ENCODE results near the gene IER3IP1.
"Not testable (repeated sequence)": the region's sequence is repeated elsewhere in the genome, so short reads cannot be mapped to it uniquely, and the experiment has no call there.

The IER3IP1 gene

DNA sequence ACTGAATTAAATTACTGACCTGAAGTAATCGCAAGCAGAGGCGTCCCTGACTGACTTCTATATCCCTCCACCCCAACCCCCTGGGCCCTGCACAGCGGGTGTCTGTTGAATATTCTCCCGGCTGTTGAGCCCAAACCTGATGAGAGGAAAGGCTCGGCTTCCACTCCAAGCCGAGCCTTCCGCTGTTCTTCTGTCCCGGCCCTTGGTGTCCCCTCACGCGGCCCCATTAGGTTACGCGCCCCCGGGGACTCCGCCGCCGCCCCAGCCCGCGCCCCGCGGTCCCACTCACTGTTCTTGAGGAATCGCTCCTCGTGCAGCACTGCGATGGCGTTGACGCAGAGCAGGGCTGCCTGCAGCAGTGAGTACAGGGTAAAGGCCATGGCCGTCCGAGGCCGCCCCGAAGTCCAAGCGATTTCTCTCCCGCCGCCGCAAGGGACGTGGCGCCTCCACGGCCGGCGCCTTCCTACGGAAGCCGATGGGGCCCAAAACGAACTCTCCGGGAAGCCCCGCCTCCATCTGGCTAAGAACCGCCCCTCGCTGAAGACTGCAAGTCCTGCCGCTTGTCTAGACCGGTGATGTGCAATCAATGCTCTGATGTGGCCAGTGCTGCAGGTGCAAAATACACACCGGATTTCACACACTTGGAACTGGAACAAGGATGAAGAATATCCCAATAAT is at the start of gene IER3IP1:
Gene IER3IP1 (minus strand): TSS at position 467 of the 678 bp plus-strand sequence. CDS start 87 bp downstream, at position 380.
- DNase-seq (ENCODE audit: low spot score), result peak; percentile 93

GRCh38 chr18:47215554-47216138 is 39.5 kb upstream of the IER3IP1 start:
- peak; percentile 7 for DNase-seq (ENCODE audit: low spot score)

- no peak for DNase-seq (ENCODE audit: low spot score)
Measured at GRCh38 chr18:47209171-47209570, 33.0 kb upstream of the IER3IP1 start.

DNA sequence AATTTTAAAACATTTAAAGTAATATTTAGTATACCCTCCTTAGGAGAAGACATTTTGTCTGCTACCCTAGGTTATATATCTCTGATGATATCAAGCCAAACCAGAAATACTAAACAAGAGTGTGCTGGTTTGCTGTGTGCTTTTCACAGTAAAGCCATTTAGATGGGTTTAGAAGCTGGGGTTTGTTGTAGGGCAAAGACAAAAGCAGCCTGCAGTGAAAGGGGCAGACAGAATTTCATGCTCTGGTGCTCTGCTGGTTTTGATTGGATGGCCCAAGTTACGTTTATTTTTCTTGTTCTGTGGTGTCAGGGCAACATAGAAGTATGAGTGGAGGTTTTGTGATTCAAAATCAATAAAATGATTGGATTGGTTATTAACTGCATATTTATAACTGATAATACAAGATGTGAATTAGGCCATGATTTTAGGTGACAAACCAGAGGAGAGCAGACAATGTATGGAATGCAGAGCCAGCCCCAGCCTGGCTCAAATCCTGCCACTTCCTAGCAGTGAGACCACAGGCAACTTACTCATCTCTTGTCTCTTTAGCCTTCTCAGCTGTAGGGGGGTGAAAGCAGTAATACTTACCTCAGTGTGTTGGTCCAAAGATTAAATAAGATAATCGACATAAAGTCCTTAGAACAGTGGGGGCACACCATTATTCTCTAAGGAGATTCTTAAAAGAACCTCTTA is 30.9 kb upstream of the IER3IP1 start:
- no peak for DNase-seq (ENCODE audit: low spot score)

DNA sequence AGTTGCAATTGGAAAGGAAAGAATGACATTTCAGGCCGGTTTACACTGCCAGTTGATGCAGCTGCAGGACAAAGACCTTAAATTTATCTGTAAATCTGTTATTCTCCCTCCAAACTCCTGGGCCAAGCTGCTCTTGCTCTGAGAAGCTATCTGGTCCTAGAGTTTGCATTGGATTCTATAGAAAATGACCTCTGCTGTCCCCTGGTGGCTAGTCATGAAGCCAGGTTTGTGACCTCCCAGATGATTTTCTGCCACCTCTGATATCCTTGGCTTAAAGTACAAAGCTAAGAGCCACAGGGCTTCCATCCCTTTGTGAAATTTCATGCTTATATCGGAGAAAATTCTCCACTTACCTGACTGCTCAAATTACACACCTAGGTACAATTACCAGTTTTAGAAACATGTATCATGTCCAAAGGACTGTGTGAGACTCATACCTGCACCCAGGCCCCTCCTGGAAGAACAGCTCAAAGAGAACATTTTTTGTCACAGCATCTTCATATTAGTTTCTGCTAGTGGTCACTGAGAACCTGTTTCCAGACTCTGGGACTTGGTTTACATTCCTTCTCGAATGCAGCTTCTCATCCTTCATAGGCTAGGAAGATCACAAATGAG is 28.9 kb upstream of the IER3IP1 start:
- peak; percentile 38 for DNase-seq (ENCODE audit: low spot score)

GRCh38 chr18:47203626-47204464 is 27.7 kb upstream of the IER3IP1 start:
- no peak for DNase-seq (ENCODE audit: low spot score)

DNA sequence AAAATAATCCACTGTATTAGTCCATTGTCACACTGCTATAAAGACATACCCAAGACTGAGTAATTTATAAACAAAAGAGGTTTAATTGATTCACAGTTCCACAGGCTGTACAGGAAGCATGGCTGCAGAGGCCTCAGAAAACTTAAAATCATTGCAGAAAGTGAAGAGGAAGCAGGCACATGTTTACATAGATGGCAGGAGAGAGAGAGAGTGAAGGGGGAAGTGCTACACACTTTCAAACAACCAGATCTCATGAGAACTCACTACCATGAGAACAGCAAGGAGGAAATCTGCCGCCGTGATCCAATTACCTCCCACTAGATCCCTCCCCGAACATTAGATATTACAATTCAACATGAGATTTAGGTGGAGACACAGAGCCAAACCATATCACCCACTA is 19.8 kb upstream of the IER3IP1 start:
- not testable (repeated sequence) for DNase-seq (ENCODE audit: low spot score)

DNA sequence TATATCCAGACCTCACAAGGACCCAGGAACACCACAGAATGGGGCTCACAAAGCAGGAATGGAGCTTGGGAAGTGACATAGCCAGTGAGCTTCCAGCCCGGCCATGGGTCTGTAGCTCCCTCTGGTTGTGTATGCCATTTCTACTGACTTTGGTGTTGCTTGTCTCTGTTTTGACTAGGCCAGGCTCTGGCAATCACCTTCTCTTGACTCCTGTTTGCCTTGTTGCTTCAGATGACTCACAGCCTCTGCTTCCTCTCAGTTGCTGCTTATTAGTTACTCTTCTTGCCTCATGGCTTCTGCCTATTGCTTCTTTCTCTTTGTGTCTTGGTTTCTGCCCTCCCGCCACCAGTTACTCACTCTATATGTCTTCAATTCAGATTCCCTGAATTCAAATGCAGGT is 15.8 kb upstream of the IER3IP1 start:
- DNase-seq (ENCODE audit: low spot score), result no peak

GRCh38 chr18:47187721-47188120 is 11.6 kb upstream of the IER3IP1 start:
- DNase-seq (ENCODE audit: low spot score), result no peak

- no peak for DNase-seq (ENCODE audit: low spot score)
Measured at GRCh38 chr18:47184419-47185050, 8.4 kb upstream of the IER3IP1 start.

DNA sequence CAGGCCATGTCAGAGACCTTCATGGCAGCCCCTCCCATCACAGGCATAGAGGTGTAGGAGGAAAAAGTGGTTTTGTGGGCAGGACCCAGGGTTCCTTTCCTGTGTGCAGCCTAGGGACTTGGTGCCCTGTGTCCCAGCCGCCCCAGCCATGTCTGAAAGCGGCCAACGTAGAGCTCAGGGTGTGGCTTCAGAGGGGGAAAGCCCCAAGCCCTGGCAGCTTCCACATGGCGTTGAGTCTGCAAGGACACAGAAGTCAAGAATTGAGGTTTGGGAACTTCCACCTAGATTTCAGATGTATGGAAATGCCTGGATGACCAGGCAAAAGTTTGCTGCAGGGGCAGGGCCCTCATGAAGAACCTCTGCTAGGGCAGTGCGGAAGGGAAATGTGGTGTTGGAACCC is 6.0 kb upstream of the IER3IP1 start:
- not testable (repeated sequence) for DNase-seq (ENCODE audit: low spot score)

GRCh38 chr18:47180765-47181164 is 4.6 kb upstream of the IER3IP1 start:
- DNase-seq (ENCODE audit: low spot score), result no peak

DNA sequence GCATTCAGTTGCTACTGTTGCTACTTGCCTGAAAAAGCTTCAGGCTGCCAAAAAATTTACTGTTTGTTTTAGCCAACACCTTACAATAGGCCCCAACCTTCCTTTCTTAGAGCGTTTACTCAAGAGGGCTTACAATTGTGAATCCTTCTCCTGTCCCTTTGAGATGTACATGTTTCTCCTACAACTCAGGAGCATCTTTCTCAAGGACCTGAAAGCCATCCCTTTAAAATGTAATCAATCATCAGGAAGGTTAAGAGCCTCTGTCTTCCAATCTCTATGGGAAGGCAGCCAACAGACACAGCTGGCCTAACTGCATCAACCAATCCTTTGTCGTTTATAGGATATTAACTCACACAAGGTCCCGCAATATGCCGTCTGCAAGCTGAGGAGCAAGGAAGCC is 3.4 kb upstream of the IER3IP1 start:
- DNase-seq (ENCODE audit: low spot score), result no peak

GRCh38 chr18:47175283-47175897 is 774 bp downstream of the IER3IP1 start:
- DNase-seq (ENCODE audit: low spot score), result no peak

- DNase-seq (ENCODE audit: low spot score), result no peak
Measured at GRCh38 chr18:47174545-47175116, 1.5 kb downstream of the IER3IP1 start.

DNA sequence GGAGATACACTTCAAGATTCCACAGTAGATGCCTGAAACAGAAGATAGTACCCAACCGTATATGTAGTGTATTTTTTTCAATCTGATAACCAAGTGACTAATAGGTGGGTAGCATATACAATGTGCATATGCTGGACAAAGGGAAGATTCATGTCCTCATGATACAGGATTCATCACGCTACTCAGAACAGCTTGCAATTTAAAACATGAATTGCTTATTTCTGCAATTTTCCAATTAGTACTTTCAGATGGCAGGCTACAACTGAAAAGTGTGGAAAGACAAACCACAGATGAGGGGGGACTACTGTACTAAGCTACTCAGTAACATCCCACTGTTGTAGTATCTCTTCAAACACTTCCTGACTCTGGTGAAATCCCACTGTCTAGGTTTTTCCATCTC is 3.7 kb downstream of the IER3IP1 start:
- DNase-seq (ENCODE audit: low spot score), result no peak

- no peak for DNase-seq (ENCODE audit: low spot score)
Measured at GRCh38 chr18:47168913-47169312, 7.3 kb downstream of the IER3IP1 start.

DNA sequence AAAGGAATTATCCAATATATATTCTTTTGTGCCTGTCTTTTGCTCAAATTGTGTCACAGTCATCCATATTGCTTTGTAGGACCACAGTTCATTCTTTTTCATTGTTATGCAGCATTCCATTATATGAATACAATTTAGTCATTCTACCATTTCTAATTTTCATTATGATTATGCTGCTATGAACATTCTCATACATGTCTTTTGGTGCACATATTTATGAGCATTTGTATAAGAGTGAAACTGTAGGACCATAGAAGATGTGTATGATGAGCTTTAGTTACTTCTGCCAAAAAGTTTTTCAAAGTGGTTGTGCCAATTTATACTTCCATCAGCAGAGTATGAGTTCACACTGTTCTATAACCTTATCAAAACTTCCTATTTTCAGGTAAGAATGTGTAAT is 7.7 kb downstream of the IER3IP1 start:
- DNase-seq (ENCODE audit: low spot score), result no peak

DNA sequence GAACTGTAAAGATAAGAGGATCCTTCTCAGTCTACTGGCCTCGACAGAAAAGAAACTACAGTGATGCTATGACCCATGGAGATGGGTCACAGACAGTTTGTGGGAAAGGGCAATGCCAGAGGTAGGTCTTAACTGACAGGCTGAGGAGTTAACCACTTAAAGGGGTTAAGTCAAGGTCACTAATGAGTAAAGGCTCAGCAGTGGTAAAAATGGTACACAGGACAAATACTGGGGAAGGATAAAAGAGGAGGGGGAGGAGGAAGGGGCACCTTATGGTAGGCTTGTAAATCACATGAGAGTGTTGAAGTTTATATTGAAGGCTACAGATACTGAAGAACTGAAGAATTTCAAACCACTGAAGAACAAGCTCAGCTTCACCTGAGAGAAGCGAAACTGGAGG is 9.9 kb downstream of the IER3IP1 start:
- no peak for DNase-seq (ENCODE audit: low spot score)

GRCh38 chr18:47163241-47163640 is 12.9 kb downstream of the IER3IP1 start:
- no peak for DNase-seq (ENCODE audit: low spot score)

- no peak for DNase-seq (ENCODE audit: low spot score)
Measured at GRCh38 chr18:47160256-47160655, 15.9 kb downstream of the IER3IP1 start.

All from CD4-positive, alpha-beta T cell treated with Interleukin-2 at 100 ng/mL for 4 hours (primary cell).